Measurements from ENCODE around the gene BUD13.
"Not testable (repeated sequence)": the region's sequence is repeated elsewhere in the genome, so short reads cannot be mapped to it uniquely, and the experiment has no call there.

Gene BUD13, protein sequence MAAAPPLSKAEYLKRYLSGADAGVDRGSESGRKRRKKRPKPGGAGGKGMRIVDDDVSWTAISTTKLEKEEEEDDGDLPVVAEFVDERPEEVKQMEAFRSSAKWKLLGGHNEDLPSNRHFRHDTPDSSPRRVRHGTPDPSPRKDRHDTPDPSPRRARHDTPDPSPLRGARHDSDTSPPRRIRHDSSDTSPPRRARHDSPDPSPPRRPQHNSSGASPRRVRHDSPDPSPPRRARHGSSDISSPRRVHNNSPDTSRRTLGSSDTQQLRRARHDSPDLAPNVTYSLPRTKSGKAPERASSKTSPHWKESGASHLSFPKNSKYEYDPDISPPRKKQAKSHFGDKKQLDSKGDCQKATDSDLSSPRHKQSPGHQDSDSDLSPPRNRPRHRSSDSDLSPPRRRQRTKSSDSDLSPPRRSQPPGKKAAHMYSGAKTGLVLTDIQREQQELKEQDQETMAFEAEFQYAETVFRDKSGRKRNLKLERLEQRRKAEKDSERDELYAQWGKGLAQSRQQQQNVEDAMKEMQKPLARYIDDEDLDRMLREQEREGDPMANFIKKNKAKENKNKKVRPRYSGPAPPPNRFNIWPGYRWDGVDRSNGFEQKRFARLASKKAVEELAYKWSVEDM

DNA sequence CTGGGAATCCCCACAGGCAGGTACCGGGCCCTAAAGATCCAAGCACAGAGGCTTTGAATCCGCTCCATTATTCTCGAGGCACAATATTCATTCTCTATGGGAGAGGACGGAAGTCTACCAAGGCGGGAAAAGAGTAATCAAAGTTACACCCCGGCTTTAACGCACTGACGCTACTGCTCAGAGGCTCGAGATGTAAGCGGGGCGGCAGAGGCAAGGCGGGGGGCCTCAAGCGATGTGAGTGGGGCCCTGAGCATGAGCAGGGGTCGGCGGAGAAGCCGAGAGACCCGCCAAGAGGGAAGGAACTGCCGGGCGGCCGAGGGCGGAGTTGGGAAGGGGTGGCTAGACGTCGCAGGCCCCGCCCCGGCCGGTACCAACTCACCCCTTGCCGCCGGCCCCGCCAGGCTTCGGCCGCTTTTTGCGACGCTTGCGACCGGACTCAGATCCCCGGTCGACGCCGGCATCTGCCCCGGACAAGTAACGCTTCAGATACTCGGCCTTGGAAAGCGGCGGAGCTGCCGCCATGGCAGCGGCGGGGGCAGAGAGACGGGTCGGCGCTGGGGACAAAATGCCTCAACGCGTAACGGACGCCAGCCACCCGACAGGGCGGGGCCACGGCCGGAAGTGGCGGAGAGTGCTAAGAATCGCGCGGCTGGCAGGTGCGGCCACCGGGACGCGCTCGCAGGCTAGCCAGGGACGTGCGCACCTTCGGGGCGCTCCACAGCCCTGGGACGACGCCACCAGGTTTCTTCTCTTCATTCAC is at the start of gene BUD13:
BUD13 (minus strand) TSS at position 545 of the 760 bp plus-strand sequence; CDS start at position 522, 23 bp downstream.
- peak; percentile 89 for DNase-seq (ENCODE audit: low read depth)

DNA sequence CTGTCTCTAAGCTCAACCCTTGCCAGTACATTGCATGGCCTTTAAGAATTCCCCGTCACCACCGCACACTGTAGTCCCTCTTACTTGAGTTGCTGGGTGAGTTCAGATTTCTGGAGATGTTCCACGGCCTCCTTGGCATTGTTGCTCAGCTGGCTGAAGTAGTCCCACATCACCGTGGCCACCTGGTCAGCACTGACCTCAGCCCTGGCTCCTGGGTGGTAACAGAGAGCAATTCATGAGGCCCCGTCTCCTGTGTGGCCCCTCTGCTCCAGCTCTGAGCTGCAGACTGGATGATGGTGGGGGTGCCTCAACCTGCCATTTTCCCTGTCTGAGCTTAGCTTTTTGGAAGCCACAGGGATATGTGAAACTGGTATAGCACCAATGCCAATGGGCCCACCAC is 49.8 kb upstream of the BUD13 start:
- DNase-seq (ENCODE audit: low read depth), result no peak

DNA sequence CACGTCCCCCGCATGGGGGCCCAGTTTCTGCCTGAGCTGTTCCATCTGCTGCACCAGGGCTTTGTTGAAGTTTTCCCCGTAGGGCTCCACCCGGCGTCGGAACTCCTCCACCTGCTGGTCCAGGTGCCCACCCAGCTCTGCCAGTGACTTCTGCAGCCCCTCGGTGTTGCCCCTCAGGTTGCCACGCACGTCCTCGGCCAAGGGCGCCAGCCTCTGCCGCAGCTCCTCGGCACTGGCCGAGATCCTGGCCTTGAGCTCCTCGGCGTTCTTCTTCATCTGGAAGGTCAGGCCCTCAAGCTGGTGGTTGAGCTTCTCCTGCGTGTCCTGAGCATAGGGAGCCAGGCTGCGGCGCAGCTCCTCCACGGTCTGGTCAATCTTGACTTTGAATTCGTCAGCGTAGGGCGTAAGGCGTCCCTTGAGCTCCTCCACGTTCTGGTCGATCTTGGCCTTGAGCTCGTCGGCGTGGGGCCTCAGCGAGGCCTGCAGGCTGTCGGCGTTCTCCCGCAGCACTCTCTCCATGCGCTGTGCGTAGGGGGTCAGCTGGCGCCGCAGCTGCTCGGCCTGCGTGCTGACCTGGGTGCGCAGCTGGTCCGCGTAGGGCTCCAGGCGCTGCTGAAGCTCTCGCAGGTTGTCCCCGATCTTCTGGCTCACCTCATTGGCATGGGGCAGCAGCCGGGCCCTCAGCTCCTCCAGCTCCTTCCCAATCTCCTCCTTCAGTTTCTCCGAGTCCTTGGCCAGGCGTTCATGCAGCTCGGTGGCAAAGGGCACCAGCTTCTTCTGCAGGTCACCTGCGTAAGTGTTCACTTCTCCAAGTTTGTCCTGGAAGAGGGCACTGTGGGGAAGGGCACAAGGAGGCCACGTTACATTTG is 48.5 kb upstream of the BUD13 start:
- no peak for DNase-seq (ENCODE audit: low read depth)

DNA sequence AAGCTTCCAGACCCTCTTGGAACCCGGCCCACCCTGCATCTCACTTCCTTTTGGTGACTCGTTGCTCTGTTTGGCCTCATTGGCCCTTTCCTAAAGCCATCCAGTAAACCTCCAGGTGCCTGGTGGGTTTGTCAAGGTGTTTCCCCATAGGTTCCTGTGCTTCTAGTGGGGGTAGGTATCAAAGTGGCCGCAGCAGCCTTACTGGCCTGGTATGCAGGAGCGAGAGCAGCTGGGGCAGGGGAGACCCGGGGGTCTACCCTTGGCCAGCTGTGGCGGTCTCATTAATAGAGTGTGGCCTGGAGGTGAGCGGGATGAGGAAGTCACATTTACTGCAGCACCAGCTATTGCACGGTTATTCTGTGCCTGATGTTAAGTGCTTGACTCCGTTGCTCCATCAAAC is 46.3 kb upstream of the BUD13 start:
- DNase-seq (ENCODE audit: low read depth), result no peak

DNA sequence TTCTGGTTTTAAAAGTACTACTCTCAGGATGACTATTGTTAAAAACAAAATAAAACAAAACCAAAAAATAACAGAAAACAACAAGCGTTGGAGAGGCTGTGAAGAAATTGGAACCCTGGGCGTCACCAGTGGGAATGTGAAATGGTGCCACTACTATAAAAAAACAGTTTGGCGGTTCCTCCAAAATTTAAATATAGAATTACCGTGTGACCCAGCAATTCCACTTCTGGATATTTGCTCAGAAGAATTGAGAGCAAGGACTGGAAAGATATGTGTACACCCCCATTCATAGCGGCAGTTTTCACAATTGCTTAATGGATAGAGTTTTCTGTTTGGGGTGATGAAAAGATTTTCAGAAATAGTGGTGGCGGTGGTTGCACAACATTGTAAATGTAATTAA is 41.7 kb upstream of the BUD13 start:
- DNase-seq (ENCODE audit: low read depth), result no peak

DNA sequence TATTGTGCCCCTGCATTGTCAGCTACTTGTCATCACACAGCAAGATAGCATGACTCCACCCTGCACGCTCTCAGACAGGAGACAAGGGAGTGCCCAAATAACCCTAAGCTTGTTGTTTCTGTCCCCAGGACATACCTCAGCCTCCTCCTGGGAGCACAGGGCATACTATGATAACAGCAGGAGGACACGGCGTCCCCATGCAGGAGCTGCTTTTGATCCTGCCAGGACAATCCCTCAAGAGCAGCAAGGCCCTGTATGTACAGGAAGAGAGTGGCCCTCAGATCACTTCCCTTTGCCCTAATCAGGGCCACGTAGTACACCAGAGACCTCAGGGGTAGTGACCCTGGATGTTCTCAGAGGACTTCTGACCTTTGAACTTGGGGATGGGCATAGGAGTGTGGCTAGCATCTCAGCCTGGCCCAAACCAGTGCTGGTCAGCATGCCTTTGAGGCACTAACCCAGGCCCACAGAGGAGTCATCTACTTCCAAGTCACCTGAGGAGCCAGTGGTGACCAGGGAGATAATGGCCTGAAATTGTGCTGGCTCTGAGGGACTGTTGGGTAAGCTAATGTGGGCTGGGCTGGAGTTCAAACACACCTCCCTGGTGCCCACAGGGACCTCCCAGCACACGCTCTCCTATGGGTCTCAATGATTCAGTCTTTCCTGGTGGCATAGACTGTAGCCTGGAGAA is 41.1 kb upstream of the BUD13 start:
- no peak for DNase-seq (ENCODE audit: low read depth)

DNA sequence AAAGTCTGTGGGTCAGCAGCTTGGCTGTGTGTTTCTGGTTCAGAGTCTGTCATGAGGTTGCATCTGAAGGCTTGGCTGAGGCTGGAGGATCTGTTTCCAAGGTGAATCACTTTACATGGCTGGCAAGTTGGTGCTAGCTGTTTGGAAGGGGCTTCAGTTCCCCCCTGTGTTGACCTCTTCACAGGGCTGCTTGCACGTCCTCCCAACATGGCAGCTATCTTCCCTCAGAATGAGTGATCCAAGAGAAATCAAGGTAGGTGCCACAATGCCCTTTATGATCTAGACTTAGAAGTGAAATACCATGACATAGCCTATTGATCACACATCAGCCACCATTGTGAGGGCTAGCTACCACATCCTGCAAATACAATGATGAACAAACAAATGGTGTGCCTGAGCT is 40.4 kb upstream of the BUD13 start:
- no peak for DNase-seq (ENCODE audit: low read depth)

DNA sequence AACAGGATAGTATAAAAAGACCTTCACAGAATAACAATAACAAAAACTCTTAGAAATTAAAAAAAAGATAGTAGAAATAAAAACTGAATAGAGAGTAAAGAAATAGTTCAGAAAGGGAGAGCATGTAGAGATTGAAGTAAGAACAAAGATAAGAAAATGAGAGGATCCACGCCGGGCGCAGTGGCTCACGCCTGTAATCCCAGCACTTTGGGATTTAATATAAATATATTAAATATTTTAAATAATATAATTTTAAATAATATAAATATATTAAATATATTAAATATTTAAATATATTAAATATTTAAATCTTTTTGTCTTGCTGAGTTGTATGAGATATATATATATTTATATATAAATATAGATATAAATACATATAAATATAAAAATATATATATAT is 39.3 kb upstream of the BUD13 start:
- DNase-seq (ENCODE audit: low read depth), result no peak

DNA sequence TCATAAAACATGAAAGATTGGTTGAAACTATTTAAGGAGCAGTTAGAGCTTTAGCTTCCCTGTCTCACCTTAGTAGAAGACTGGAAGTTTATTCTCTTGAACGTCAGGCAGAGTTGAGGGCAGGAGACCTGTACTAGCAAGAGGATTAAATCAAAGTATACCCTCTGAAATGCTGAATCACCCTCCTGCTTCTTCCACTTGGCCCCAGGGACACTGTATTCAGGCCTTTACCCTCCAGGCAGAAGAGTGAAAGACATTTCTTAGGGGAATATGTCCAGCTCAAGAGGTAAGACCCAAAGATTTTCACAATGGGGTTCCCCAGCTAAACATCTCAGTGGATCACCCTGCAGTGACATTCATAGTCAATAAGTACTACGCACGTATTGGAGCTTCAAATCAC is 38.4 kb upstream of the BUD13 start:
- no peak for DNase-seq (ENCODE audit: low read depth)

DNA sequence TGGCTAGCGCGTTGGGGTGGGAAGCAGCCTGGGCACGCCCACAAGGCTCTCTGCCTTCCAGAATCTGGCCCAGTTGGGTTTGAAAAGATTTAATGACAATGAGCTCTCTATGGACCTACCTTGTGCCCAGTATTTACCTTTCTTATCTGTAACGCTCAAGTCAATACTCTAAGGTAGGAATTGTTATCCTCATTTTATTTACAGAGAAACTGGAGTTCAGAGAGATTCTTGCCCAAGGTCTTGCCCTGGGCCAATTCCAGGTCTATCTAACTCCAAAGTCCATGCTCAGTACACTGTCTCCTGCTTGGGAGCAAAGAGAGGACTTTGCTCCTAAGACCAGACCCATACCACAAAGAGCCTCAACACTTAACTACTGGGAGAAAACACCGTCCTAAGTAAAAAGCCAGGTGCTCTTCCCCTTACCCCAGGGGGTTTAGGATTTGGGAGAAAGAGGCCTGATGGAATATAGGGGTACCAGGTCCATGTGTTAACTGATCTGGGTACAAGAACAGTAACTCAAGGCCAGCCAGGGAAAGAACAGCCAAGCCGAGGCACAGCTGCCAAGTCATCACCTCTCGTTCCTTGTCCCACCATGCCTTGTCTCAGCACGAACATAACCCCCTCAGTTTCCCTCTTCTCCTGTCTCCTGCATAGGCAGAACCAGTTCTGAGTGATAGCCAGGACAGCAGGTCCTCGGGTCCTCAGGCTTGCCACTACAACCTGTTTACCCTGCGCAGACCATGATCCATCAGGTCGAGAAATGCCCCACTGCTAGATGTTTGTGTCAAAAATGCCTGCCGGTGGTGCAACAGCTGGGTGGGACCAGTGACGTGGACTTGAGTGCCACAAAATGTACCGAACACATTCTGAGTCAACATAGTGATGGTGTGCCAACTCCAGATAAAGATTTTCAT is 35.7 kb upstream of the BUD13 start:
- DNase-seq (ENCODE audit: low read depth), result no peak

DNA sequence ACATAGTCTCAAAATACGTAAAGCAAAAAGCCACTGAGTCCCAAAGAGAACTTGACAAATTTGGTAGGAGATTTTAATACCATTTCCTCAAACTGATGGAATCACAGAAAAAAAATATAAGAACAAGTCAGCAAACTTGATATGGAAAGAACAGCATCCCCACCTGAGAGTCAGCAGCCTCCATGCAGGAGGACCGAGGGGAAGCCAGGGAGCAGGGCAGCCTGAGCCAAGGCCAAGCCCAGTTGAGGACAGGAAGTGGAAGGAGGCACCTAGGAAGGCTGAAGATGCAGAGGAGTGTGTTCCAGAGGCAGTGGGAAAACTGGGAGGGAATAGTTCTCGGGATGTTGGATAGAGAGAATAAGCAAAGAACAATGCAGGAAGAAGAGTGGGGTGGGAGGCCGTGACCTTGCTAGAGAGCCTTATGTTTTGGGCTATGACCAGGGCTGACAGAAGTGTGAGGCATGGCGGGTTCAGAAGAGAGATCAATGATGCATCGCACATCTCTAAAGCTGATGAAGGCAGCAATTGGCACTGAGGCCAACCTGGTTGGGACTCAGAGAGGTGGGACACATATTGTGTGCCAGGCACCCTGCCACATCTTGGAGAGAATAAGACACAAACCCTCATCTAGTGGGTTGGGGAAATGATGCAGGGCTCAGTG is 34.9 kb upstream of the BUD13 start:
- no peak for DNase-seq (ENCODE audit: low read depth)

DNA sequence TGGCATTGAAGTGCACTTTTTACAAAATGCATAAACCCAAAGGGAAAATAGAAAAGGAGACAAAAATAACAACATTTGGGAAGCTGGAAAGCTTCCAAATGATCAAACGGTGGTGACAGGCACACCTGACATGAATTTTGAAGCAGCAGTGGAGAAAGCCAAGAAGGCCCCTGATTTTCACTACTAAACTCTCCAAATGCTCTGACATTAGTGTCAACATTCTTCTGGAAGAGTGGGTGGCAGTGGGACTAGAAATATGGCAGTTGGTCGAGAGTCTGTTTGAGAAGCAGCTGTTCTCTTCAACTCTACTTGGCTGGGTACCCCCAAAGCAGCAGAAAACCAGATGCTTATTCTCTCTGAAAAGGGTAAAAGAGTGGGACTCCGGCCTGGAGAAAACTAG is 31.2 kb upstream of the BUD13 start:
- DNase-seq (ENCODE audit: low read depth), result no peak

DNA sequence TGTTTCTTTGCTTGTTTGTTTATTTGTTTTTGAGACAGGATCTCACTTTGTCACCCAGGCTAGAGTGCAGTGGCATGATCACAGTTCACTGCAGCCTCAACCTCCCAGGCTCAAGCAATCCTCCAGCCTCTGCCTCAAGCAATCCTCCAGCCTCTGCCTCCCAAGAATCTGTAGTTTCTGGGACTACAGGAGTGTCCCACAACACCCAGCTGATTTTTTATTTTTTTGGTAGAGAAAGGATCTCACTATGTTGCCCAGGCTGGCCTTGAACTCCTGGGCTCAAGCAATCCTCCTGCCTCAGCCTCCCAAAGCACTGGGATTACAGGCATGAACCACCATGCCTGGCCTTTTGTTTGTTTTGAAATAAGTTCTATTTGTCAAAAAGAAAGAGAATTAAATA is 28.9 kb upstream of the BUD13 start:
- not testable (repeated sequence) for DNase-seq (ENCODE audit: low read depth)

DNA sequence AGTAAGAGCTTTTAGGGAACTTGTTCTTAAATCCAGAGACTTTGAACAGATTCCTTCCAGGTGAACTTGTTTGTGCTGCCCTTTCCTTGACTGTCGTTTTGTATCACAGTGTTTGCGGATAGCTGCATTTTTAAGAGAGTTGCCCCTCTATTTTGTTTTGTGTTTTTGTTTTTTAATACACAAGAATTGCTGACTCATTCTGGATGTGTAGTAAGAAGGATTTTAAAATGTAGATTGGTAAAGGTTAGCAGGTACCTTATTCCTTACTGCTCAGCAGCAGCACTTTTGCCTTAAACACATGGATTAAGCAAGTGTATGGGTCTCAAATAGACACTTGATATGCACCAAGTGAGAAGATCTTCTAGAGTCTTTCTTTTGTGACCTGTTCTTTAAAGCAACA is 27.8 kb upstream of the BUD13 start:
- no peak for DNase-seq (ENCODE audit: low read depth)

DNA sequence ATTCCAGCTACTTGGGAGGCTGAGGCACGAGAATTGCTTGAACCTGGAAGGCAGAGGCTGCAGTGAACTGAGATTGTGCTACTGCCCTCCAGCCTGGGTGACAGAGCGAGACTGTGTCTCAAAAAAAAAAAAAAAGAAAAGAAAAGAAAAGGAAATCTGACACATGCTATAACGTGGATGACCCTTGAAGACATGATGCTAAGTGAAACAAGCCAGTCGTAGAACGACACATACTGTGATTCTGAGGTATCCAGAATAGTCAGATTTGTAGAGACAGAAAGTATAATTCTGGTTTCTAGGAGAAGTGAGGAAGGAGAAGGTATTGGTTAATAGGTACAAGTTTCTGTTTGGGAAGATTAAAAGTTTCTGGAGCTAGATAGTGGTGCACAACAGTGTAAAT is 25.6 kb upstream of the BUD13 start:
- no peak for DNase-seq (ENCODE audit: low read depth)

DNA sequence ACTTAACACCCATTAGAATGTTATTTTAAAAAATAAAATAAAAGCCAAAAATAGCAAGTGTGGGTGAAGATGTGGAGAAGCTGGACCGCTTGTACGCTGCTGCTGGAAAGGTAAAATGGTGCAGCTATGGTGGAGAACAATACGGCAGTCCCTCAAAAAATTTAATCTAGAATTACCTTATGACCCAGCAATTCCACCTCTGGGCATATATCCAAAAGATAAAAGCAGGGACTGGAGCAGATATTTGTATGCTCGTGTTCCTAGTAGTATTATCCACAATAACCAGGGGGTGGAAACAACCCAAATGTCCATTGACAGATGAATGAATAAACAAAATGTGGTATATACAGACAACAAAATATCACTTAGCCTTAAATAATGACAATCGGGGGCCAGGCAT is 25.0 kb upstream of the BUD13 start:
- DNase-seq (ENCODE audit: low read depth), result no peak

DNA sequence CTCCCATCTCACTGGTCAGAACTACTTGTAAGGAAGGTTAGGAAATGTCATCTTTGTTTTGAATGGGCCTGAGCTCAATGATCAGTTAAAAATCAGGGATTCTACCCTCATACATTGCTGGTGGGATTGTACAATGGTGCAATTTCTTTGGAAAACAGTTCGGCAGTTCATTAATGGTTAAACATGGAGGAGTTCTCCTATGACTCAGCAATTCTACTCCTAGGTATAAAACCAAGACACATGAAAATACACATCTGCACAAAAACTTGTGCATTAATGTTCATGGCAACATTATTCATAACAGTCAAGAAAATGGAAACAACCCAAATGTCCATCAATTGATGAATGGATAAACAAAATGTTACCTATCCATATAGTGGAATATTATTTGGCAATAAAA is 23.8 kb upstream of the BUD13 start:
- DNase-seq (ENCODE audit: low read depth), result no peak

DNA sequence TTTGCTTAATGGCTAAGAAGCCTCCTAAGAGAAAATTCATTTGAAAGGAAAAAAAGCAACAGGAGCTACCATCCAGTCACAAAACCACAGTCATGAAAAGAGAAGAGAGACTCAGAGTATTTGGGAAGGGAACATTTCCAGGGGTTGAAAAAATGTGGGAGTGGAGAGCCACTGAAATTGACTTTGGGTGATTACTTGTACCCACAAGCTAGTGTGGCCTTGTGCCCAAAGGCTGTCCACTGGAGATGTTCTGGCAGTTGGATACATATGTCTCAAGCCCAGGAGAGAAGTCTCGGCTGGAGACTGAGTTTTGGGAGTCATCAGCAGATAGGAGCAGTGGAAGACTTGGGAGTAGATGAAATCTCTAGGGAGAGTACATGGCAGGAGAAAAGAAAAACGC is 22.1 kb upstream of the BUD13 start:
- DNase-seq (ENCODE audit: low read depth), result no peak

DNA sequence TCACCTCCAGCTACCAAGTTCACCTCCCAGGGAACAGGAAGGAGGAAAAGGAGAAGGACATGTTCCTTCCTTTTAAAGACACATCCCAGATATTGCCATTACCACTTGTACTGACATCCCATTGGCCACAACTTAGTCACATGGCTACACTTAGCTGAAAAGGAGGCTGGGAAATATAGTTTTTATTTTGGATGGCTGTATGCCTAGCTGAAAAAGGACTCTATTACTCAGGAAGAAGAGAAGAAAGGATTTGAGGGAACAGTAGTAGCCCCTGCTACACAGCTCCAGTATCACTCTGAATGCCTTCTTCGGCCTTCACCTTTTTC is 20.9 kb upstream of the BUD13 start:
- no peak for DNase-seq (ENCODE audit: low read depth)

Data from activated T-cell treated with anti-CD3 and anti-CD28 coated beads for 24 hours (primary cell).